DMS 273 treated with DMSO at 0.1 percent for 48 hours (cell line): ENCODE results near the gene LRRC49.
"Not testable (repeated sequence)": the region's sequence is repeated elsewhere in the genome, so short reads cannot be mapped to it uniquely, and the experiment has no call there.

ENCODE experiments used
- DNase-seq: peaks from one replicate; lab custom pipeline; 2025; lab: John Stamatoyannopoulos, UW

LRRC49 gene

GRCh38 chr15:70892002-70892911, at the start of gene LRRC49, which contains the start of gene THAP10:
TSS of gene LRRC49 (plus strand) at chr15:70892826. CDS start at chr15:70892895, 69 bp downstream.
TSS of gene THAP10 (minus strand) at chr15:70892433. CDS start at chr15:70892272, 161 bp downstream.
- peak; percentile 79 for DNase-seq

GRCh38 chr15:70845602-70846360, 46.8 kb upstream of the LRRC49 start:
- DNase-seq: no peak

GRCh38 chr15:70851889-70852288, 40.7 kb upstream of the LRRC49 start:
- no peak for DNase-seq

GRCh38 chr15:70852501-70853317, 39.9 kb upstream of the LRRC49 start:
- no peak for DNase-seq

GRCh38 chr15:70853318-70853972, 39.2 kb upstream of the LRRC49 start:
- DNase-seq: no peak

GRCh38 chr15:70853973-70854665, 38.5 kb upstream of the LRRC49 start, which contains the start of gene LARP6:
TSS of gene LARP6 (minus strand) at chr15:70854157. CDS start at chr15:70854088, 69 bp downstream.
- no peak for DNase-seq

- DNase-seq: no peak
Measured at GRCh38 chr15:70854666-70854976, 38.0 kb upstream of the LRRC49 start.

- no peak for DNase-seq
Measured at GRCh38 chr15:70855764-70856163, 36.9 kb upstream of the LRRC49 start.

GRCh38 chr15:70856177-70856883, 36.3 kb upstream of the LRRC49 start:
- no peak for DNase-seq

GRCh38 chr15:70856884-70857561, 35.6 kb upstream of the LRRC49 start:
- no peak for DNase-seq

GRCh38 chr15:70857562-70858285, 34.9 kb upstream of the LRRC49 start:
- DNase-seq: no peak

GRCh38 chr15:70858614-70859321, 33.9 kb upstream of the LRRC49 start:
- not testable (repeated sequence) for DNase-seq

- DNase-seq: no peak
Measured at GRCh38 chr15:70859322-70859908, 33.2 kb upstream of the LRRC49 start.

- DNase-seq: no peak
Measured at GRCh38 chr15:70859998-70860397, 32.6 kb upstream of the LRRC49 start.

GRCh38 chr15:70863450-70864218, 29.0 kb upstream of the LRRC49 start:
- no peak for DNase-seq

GRCh38 chr15:70866982-70867641, 25.5 kb upstream of the LRRC49 start:
- no peak for DNase-seq
